NCI-H524 (cell line): ENCODE results near the gene HBM.
"Not testable (repeated sequence)": the region's sequence is repeated elsewhere in the genome, so short reads cannot be mapped to it uniquely, and the experiment has no call there.

ENCODE experiments used
- DNase-seq, 2 experiments: peaks; one replicate each; lab custom pipeline; 2025; lab: John Stamatoyannopoulos, UW

Gene HBM

GRCh38 chr16:165539-166374, at the start of gene HBM:
Gene HBM (plus strand): TSS chr16:165978. CDS start chr16:165998, 20 bp downstream.
- DNase-seq = peak in 1 of 2 experiments; percentile 39

- DNase-seq = no peak
These were observed 49.8 kb upstream of the HBM start for GRCh38 chr16:116015-116414.

- peak; percentile 65 to 84 for DNase-seq
These were observed 48.1 kb upstream of the HBM start for GRCh38 chr16:117379-118365.

- DNase-seq = no peak
These were observed 46.9 kb upstream of the HBM start for GRCh38 chr16:118857-119256.

- no peak for DNase-seq
These were observed 46.5 kb upstream of the HBM start for GRCh38 chr16:119295-119694.

- no peak for DNase-seq
These were observed 45.8 kb upstream of the HBM start for GRCh38 chr16:119835-120491.

GRCh38 chr16:120756-121155, 45.0 kb upstream of the HBM start:
- no peak for DNase-seq

- no peak for DNase-seq
These were observed 43.4 kb upstream of the HBM start for GRCh38 chr16:122361-122760.

GRCh38 chr16:123558-124350, 42.0 kb upstream of the HBM start:
- DNase-seq = not testable (repeated sequence)

GRCh38 chr16:125011-125410, 40.8 kb upstream of the HBM start:
- DNase-seq = no peak

GRCh38 chr16:129075-129474, 36.7 kb upstream of the HBM start:
- no peak for DNase-seq

- no peak for DNase-seq
These were observed 35.1 kb upstream of the HBM start for GRCh38 chr16:130533-131173.

- no peak for DNase-seq
These were observed 33.7 kb upstream of the HBM start for GRCh38 chr16:132120-132519.

GRCh38 chr16:133716-134115, 32.1 kb upstream of the HBM start:
- DNase-seq = no peak

GRCh38 chr16:138049-138417, 27.7 kb upstream of the HBM start:
- no peak for DNase-seq

GRCh38 chr16:140175-140857, 25.5 kb upstream of the HBM start:
- no peak for DNase-seq

GRCh38 chr16:142405-142967, 23.3 kb upstream of the HBM start:
- no peak for DNase-seq

GRCh38 chr16:143047-143446, 22.7 kb upstream of the HBM start:
- DNase-seq = no peak

GRCh38 chr16:143456-143855, 22.3 kb upstream of the HBM start:
- DNase-seq = no peak

GRCh38 chr16:144797-145252, 21.0 kb upstream of the HBM start:
- DNase-seq = no peak
